HCT116 (cell line): ENCODE results near the gene CLCN3. TPM values are rescaled to one million over a fixed set of nuclear protein-coding genes. Genes with fewer than 3 reads are reported as not detected.
"Not testable (repeated sequence)": the region's sequence is repeated elsewhere in the genome, so short reads cannot be mapped to it uniquely, and the experiment has no call there.

Source experiments
- ATAC-seq: fragments of 200-7000 bp; cut with Tn5 transposase; 2 replicates; pipeline ENCODE4 v1.9.1; 2020; ENCODE audit warnings: mild to moderate bottlenecking, moderate library complexity
- BruUV-seq: library from RNA; stranded (reverse); fragments of 400-500 nt; replicated peaks from 2 replicates; lab custom pipeline; 2021; lab: Mats Ljungman, UMichigan
- CTCF ChIA-PET: fragments of 300-600 bp; sonication (Branson Sonifier 250); formaldehyde crosslinking; loops from one replicate; lab custom pipeline; 2021; ENCODE audit warnings: antibody characterized with exemption; lab: Charles Lee
- POLR2A ChIA-PET: fragments of 300-600, 350-600 bp; sonication (Branson Sonifier 250); formaldehyde crosslinking; loops from one replicate; lab custom pipeline; 2021; ENCODE audit warnings: antibody characterized with exemption; lab: Charles Lee
- RAD21 ChIA-PET, 2 experiments: fragments of 300-600 bp; sonication (Branson Sonifier 250); formaldehyde crosslinking; loops; one replicate each; lab custom pipeline; 2023; ENCODE audit warnings: low total read pairs in 2 of 2; ENCODE audit not compliant: uncharacterized antibody in 2 of 2, unreplicated experiment in 2 of 2, low non-redundant PET in 1 of 2; lab: Charles Lee
- DNase-seq: peaks from one replicate; pipeline ENCODE4 v3.0.0-alpha.2; 2010; ENCODE audit warnings: low read depth, low spot score
- H2AFZ ChIP-seq: fragments of 200-600 bp; shearing (Covaris generic), sonication (generic); 2 replicates; pipeline ENCODE4 v1.6.1; 2017; ENCODE audit warnings: low read depth, mixed run types, mixed read lengths, antibody characterized with exemption, low read length; ENCODE audit not compliant: poor library complexity, severe bottlenecking
- H3K27ac ChIP-seq: 2 replicates; pipeline ENCODE4 v1.5.1; 2012; ENCODE audit warnings: low read depth, low read length
- H3K27me3 ChIP-seq: fragments of 200-600 bp; sonication (generic); 2 replicates; pipeline ENCODE4 v1.6.1; 2016; ENCODE audit warnings: mixed run types, low read length, mixed read lengths; ENCODE audit not compliant: insufficient read depth
- H3K36me3 ChIP-seq, 2 experiments: fragments of 200-500 bp in 1 of 2; fragments of 200-600 bp in 1 of 2; sonication (Bioruptor generic) in 1 of 2; sonication (generic) in 1 of 2; 2 replicates each; pipeline versions ENCODE4 v1.5.1 to v1.6.1; 2014 to 2016; ENCODE audit warnings: low read length in 2 of 2, inconsistent platforms in 1 of 2, mixed read lengths in 1 of 2, mixed run types in 1 of 2; ENCODE audit not compliant: insufficient read depth in 2 of 2, control insufficient read depth in 1 of 2
- H3K4me1 ChIP-seq, 2 experiments: fragments of 200-600 bp in 1 of 2; sonication (generic) in 1 of 2; 2 replicates each; pipeline versions ENCODE4 v1.5.1 to v1.6.1; 2012 to 2017; ENCODE audit warnings: low read length in 2 of 2, inconsistent platforms in 1 of 2, mild to moderate bottlenecking in 1 of 2, mixed read lengths in 1 of 2, mixed run types in 1 of 2, moderate library complexity in 1 of 2; ENCODE audit not compliant: insufficient read depth in 2 of 2, control insufficient read depth in 1 of 2
- H3K4me2 ChIP-seq: fragments of 200-600 bp; sonication (generic); 2 replicates; pipeline ENCODE4 v1.6.1; 2017; ENCODE audit warnings: mixed run types, low read length, mixed read lengths
- H3K4me3 ChIP-seq, 2 experiments: fragments of 200-600 bp in 1 of 2; sonication (generic) in 1 of 2; replicated peaks in 1 of 2; 2 replicates each; pipeline ENCODE4 v1.5.1; 2011 to 2016; ENCODE audit warnings: low read length in 2 of 2, control low read depth in 1 of 2, low read depth in 1 of 2, mild to moderate bottlenecking in 1 of 2, mixed read lengths in 1 of 2, mixed run types in 1 of 2
- H3K79me2 ChIP-seq: fragments of 200-600 bp; sonication (generic); 2 replicates; pipeline ENCODE4 v1.6.1; 2017; ENCODE audit warnings: mild to moderate bottlenecking, mixed run types, low read length, moderate library complexity, mixed read lengths; ENCODE audit not compliant: insufficient read depth
- H3K9ac ChIP-seq: fragments of 200-600 bp; sonication (generic); 2 replicates; pipeline ENCODE4 v1.6.1; 2016; ENCODE audit warnings: low read length, mixed read lengths
- H3K9me2 ChIP-seq: fragments of 200-600 bp; sonication (generic), shearing (Covaris generic); 2 replicates; pipeline ENCODE4 v1.6.1; 2017; ENCODE audit warnings: mixed run types, mild to moderate bottlenecking, moderate library complexity; ENCODE audit not compliant: insufficient read depth
- H3K9me3 ChIP-seq, 2 experiments: fragments of 200-500 bp in 1 of 2; fragments of 200-600 bp in 1 of 2; sonication (Bioruptor generic) in 1 of 2; sonication (generic) in 1 of 2; 2 replicates each; pipeline ENCODE4 v1.6.1; 2014 to 2017; ENCODE audit warnings: low read length in 2 of 2, mixed read lengths in 2 of 2, inconsistent platforms in 1 of 2, low read depth in 1 of 2, mild to moderate bottlenecking in 1 of 2, mixed run types in 1 of 2, moderate library complexity in 1 of 2; ENCODE audit not compliant: control insufficient read depth in 1 of 2, insufficient read depth in 1 of 2
- H4K20me1 ChIP-seq: fragments of 200-600 bp; sonication (generic), shearing (Covaris generic); 2 replicates; pipeline ENCODE4 v1.6.1; 2017; ENCODE audit warnings: mixed run types, mild to moderate bottlenecking, moderate library complexity; ENCODE audit not compliant: insufficient read depth
- intact Hi-C: fragments of 100-400 bp; cut with micrococcal nuclease; formaldehyde crosslinking; loops from 2 replicates; pipeline ENCODE4 v1.10.0; 2022
- total RNA-seq: library from RNA; stranded (reverse); gene quantifications from one replicate; pipeline ENCODE4 v1.2.1, GENCODE V29; 2021; ENCODE audit not compliant: unreplicated experiment

The CLCN3 gene
- total RNA-seq, 1 experiment from 2014 or later: 60.4 TPM

- H3K4me2 ChIP-seq, H4K20me1 ChIP-seq, H3K79me2 ChIP-seq, H3K4me3 ChIP-seq, H3K9me3 ChIP-seq, POLR2A ChIA-PET, DNase-seq, intact Hi-C loops, H3K4me1 ChIP-seq, H2AFZ ChIP-seq, ATAC-seq, H3K27ac ChIP-seq, H3K36me3 ChIP-seq, BruUV-seq, RAD21 ChIA-PET, CTCF ChIA-PET, H3K27me3 ChIP-seq, H3K9ac ChIP-seq, H3K9me2 ChIP-seq: not testable (repeated sequence)
Measured at GRCh38 chr4:169771556-169772080, 151.2 kb downstream of the CLCN3 start.

Other genes with a start within 250 kb of the CLCN3 start
- gene NEK1, start 8.0 kb upstream of the CLCN3 start, total RNA-seq: 13.3 TPM
- 32.6 TPM for gene HPF1, start 137.4 kb downstream of the CLCN3 start, total RNA-seq